Neural cell (in vitro differentiated cells): ENCODE results near the gene ADM.

Experiments used
- CTCF ChIP-seq: fragments of 450-650 bp; IDR thresholded peaks from 2 replicates; pipeline ENCODE4 v1.5.1; 2014; ENCODE audit warnings: antibody characterized with exemption, mild to moderate bottlenecking, moderate library complexity; ENCODE audit not compliant: poor library complexity, severe bottlenecking
- EP300 ChIP-seq: fragments of 450-650 bp; conservative IDR thresholded peaks from 2 replicates; pipeline ENCODE4 v1.6.1; 2014; ENCODE audit warnings: antibody characterized with exemption, mild to moderate bottlenecking, moderate library complexity; ENCODE audit not compliant: poor library complexity, severe bottlenecking
- EZH2 ChIP-seq: fragments of 200-600, 300-800 bp; shearing (Covaris generic), sonication (generic); IDR thresholded peaks from 2 replicates; pipeline ENCODE4 v1.6.1; 2014; ENCODE audit warnings: antibody characterized with exemption, low read length, borderline replicate concordance, mild to moderate bottlenecking; ENCODE audit not compliant: insufficient read depth, poor library complexity, severe bottlenecking
- POLR2AphosphoS5 ChIP-seq: IDR thresholded peaks from 2 replicates; pipeline ENCODE4 v1.6.1; 2012
- REST ChIP-seq: IDR thresholded peaks from 2 replicates; pipeline ENCODE4 v1.6.1; 2012; ENCODE audit warnings: borderline replicate concordance
- TAF1 ChIP-seq: IDR thresholded peaks from 2 replicates; pipeline ENCODE4 v1.6.1; 2012; ENCODE audit warnings: low read depth

DNA sequence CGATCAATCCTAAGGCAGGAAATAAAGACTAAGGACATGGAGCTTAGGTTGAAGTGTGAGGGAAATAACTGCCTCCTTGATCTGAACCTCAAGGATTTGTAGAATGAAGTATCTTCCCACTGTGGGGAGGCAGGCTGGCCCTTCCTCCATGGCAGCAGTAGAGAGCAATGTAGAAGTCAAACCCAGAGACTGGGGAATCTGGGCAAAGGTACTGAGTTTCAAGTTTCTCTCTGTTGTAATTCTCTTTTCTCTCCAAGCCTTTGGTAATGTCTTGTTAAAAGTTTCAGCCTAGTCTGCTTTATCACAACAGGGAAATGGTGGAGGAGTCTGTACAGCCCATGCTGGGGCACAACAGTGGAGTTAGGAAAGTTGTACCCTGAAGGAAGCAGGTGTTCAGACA, 49.5 kb downstream of the ADM start:
- TF ChIP-seq REST (no peak), CTCF (no peak), TAF1 (no peak), EP300 (no peak), POLR2AphosphoS5 (no peak), EZH2 (no peak)
